Muscle of arm (tissue), 14 donors: ENCODE measurements around the gene KRTAP10-9. TPM values are rescaled to one million over a fixed set of nuclear protein-coding genes. Genes with fewer than 3 reads are reported as not detected.
"Not testable (repeated sequence)": the region's sequence is repeated elsewhere in the genome, so short reads cannot be mapped to it uniquely, and the experiment has no call there.

Source experiments
- DNase-seq: peaks from one replicate; pipeline ENCODE4 v3.0.0-alpha.2; 2013
- long read RNA-seq, 11 donors: transcript quantifications; one replicate each; lab custom pipeline, GENCODE V29; 2026
- polyA plus RNA-seq, 12 donors: library from polyadenylated mRNA; unstranded; fragments of 120-200 nt; gene quantifications; one replicate each; pipeline ENCODE4 v1.2.1, GENCODE V29; 2013; ENCODE audit not compliant: insufficient read length in 12 of 12

KRTAP10-9 gene, protein sequence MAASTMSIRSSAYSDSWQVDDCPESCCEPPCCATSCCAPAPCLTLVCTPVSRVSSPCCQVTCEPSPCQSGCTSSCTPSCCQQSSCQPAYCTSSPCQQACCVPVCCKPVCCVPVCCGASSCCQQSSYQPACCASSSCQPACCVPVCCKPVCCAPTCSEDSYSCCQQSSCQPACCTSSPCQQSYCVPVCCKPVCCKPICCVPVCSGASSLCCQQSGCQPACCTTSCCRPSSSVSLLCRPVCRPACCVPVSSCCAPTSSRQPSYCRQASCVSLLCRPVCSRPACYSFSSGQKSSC
- not detected for polyA plus RNA-seq
- long read RNA-seq, donor 1: 0 reads
- long read RNA-seq, donor 2: 0 reads
- long read RNA-seq, donor 3: 0 reads
- long read RNA-seq, donor 4: 0 reads
- long read RNA-seq, donor 5: 0 reads
- long read RNA-seq, donor 6: 0 reads
- long read RNA-seq, donor 7: 0 reads
- long read RNA-seq, donor 8: 0 reads
- long read RNA-seq, donor 9: 0 reads
- long read RNA-seq, donor 10: 0 reads
- long read RNA-seq, donor 11: 0 reads

DNA sequence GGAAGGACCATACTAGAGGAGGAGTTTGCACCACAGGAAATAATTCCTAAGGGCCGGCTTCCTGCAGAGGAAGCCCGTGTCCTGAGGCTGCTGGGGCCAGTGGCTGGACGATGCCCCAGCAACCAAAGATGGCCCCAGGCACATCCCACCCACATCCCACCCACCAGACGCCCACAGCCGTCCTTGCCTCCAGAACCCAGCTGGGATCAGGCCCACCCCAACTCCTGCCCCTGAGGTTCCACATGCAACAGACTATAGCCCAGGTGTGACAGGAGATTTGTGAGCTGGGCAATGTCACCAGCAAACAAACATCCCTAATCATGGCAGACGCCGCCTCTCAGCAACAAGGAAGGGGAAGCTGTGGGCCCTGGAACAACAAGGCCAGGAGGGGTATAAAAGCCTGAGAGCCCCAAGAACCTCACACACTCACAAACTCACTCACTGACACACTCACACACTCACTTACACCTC lies at the start of gene KRTAP10-9:
TSS of gene KRTAP10-9 (plus strand) at position 421 of the 471 bp plus-strand sequence. CDS start 79 bp downstream, outside the sequence.
- DNase-seq: no peak

- DNase-seq: no peak
Measured at GRCh38 chr21:44578371-44579055, 48.4 kb upstream of the KRTAP10-9 start.

- DNase-seq: no peak
Measured at GRCh38 chr21:44579056-44579832, 47.6 kb upstream of the KRTAP10-9 start.

DNA sequence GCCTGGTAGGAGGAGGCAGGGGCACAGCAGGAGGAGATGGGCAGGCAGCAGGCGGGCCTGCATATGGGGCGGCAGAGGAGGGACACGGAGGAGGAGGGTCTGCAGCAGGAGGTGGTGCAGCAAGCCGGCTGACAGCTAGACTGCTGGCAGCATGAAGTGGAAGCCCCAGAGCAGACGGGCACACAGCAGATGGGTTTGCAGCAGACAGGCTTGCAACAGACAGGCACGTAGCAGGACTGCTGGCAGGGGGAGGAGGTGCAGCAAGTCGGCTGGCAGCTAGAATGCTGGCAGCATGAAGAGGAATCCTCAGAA lies 47.1 kb upstream of the KRTAP10-9 start:
- DNase-seq: no peak

GRCh38 chr21:44580231-44580821 lies 46.6 kb upstream of the KRTAP10-9 start, which contains the start of gene KRTAP10-5:
Gene KRTAP10-5, minus strand, starts transcription at chr21:44580604. Its CDS starts 26 bp downstream, at chr21:44580578.
- DNase-seq: not testable (repeated sequence)

DNA sequence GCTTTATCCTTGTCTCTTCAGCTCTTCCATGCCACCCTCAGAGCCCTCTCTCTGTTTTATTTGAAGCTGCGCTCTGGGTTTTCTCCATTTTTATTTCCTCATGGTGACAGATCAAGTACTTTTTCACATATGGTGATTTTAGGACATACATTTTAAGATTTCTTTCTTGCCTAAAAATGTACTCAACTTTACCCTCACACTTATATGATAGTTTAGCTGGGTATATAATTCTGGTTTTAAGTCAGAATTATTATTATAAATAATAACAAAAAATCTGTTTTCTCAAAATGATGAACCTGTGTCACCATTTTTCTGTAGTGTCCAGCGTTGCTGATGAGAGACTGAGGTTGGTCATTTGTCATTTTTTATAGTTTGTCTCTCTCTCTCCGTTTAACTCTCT lies 45.7 kb upstream of the KRTAP10-9 start:
- DNase-seq: no peak

DNA sequence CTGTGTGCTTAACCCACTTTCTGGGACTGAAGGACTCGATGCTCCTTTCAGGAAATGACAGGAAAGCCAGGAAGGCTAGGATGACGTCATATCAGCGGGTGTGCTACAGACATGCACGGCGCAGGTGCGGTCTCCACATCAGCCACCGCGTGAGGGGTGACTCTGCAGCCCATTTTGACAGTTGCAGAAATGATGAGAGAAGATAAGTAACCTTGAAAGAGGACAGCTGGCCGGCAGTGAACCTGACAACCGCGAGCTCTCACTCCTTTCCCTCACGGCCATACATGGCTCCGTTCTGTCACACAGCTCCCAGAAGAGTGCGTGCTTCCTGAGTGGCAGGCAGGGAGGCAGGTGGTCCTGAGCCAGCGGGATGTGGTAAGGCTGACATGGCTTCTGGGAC lies 44.8 kb upstream of the KRTAP10-9 start:
- DNase-seq: no peak

- DNase-seq: peak; percentile 21
Measured at GRCh38 chr21:44583089-44583799, 43.6 kb upstream of the KRTAP10-9 start.

DNA sequence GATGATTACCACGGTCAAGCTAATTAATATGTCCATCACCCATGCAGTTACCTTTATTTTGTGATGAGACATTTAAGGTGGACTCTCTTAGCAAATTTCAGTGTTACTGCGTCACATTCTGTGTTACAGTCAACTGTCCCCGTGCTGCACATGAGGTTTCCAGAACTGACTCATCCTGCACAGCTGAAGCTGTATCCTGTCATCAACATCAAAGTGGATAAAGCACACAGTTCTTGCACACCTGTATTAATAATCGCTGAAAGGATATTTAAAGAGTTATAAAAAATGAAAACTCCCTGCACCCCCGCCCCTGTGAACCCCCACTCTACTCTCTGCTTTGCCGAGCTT lies 43.1 kb upstream of the KRTAP10-9 start:
- DNase-seq: no peak

- DNase-seq: no peak
Measured at GRCh38 chr21:44585892-44586291, 41.0 kb upstream of the KRTAP10-9 start.

- no peak for DNase-seq
Measured at GRCh38 chr21:44589094-44589493, 37.8 kb upstream of the KRTAP10-9 start.

GRCh38 chr21:44589586-44590305 lies 37.1 kb upstream of the KRTAP10-9 start:
- DNase-seq: no peak

- no peak for DNase-seq
Measured at GRCh38 chr21:44590311-44590721, 36.6 kb upstream of the KRTAP10-9 start.

DNA sequence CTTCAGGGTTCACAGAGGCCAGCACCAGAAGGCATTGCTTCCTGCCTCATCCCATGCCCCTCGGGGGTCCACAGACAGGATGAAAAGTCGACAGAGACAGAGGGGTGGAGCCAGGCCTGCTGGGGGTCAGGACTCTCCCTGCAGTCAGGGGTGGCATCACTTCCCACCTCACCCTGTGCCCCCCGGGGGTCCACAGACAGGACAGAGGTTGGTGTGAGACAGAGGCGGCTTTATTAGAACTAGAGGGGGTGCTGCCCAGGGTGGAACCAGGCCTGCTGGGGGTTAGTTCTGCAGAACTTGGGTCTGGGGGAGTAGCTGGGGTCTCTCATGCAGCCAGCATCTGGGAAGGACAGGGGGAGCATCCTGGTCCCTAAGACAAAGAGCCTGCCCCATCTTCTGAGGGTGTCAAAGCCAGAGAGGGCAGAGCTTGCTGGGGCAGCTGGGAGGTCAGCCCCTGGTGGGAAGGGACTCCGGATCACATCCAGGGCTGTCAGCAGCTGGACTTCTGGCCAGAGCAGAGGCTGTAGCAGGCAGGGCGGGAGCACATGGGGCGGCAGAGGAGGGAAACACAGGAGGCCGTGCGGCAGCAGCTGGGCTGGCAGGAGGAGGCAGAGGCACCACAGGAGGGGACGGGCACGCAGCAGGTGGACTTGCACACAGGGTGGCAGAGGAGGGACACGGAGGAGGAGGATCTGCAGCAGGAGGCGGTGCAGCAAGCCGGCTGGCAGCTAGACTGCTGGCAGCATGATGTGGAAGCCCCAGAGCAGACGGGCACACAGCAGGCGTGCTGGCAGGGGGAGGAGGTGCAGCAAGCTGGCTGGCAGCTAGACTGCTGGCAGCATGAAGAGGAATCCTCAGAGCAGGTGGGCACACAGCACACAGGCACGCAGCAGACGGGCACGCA lies 35.7 kb upstream of the KRTAP10-9 start:
- DNase-seq: not testable (repeated sequence)

DNA sequence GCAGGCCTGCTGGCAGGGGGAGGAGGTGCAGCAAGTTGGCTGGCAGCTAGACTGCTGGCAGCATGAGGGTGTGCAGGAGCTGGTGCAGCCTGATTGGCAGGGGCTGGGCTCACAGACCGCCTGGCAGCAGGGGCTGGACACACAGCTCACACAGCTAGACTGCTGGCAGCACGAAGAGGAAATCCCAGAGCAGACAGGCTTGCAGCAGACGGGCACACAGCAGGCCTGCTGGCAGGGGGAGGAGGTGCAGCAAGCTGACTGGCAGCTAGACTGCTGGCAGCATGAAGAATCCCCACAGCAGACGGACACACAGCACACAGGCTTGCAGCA lies 35.1 kb upstream of the KRTAP10-9 start:
- DNase-seq: not testable (repeated sequence)

DNA sequence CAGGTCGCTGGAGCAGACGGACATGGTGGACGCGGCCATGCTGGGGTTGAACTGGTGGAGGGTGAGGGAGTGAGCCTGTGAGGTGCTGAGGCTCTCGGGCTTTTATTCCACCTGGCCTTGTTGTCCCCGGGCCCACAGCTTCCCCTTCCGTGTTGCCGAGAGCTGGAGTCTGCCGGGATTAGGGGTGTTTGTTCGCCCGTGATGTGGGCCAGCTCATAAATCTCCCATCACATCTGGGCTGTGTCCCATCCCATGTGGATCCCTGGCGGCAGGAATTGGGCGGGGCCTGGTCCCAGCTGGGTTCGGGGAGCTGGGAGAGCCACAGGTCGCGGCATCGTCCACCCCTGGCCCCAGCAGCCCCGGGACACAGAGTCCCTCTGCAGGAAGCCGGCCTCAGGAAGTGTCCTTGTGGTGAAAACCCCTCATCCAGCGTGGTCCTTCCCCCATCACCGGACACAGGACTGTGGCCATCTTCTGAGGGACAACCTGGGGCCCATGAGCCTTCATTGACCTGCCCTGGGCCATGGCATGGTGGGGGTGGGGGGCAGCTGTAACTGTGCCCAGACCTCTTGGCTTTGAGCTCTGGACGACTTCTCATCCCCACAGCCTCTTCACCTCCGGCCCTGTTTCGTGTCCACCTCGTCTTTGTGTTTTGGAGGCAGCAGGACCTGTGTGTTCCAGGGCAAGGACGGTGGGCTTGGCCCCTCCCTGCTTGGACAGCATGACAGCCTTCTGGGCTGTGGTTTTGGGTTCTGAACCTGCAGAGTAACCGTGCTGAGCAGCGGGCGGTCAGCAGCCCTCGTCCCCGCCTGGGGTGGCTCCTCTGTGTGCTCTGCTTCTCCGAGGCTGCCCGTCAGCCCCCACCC lies 34.2 kb upstream of the KRTAP10-9 start, which contains the start of gene KRTAP10-6:
TSS of gene KRTAP10-6 (minus strand) at position 60 of the 866 bp plus-strand sequence. CDS start at position 39, 21 bp downstream.
- no peak for DNase-seq

DNA sequence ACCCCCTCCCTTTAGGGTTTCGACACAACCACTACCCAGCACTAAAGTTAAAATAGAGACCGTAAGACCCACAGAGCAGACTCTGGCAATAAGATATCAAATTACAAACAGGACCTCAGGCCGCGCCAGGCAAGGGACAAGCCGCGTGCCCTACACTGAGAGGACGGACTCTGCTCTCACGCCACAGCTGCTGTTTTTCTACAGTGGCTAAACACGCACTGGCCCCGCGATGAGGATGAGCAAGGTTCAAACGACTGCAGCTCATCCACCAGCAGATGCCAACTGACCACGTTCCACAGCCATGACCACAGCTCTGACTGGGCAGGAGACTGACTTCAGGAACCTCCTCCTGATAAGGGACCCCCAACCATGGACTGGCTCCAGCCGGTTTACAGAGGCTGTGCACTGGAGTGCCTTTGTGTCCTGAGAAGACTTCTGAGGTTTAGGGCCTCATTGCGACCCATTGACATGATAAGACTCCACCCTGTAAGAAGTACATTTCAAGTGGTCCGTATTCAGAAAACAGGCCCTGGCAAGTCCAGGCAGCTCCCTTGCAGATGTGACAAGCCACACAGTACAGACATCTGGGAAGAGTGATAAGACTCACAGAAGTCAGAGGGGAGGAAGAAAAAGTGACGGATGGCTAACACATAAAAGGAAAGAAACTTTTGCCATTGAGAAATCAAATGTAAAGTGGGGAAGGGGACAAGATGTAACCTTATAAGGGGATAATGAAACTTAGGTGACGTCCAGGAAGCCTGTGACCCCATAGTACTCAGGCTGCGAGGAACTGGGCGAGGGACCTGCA lies 33.1 kb upstream of the KRTAP10-9 start:
- no peak for DNase-seq
